ENCODE results near the gene NRCAM. TPM values are rescaled to one million over a fixed set of nuclear protein-coding genes. Genes with fewer than 3 reads are reported as not detected.
A peak's percentile ranks its signal among the peaks of the same experiment; 100 is the strongest.

Gene NRCAM
- total RNA-seq, 1 donor from 2014 or later: 0.26 TPM

DNA sequence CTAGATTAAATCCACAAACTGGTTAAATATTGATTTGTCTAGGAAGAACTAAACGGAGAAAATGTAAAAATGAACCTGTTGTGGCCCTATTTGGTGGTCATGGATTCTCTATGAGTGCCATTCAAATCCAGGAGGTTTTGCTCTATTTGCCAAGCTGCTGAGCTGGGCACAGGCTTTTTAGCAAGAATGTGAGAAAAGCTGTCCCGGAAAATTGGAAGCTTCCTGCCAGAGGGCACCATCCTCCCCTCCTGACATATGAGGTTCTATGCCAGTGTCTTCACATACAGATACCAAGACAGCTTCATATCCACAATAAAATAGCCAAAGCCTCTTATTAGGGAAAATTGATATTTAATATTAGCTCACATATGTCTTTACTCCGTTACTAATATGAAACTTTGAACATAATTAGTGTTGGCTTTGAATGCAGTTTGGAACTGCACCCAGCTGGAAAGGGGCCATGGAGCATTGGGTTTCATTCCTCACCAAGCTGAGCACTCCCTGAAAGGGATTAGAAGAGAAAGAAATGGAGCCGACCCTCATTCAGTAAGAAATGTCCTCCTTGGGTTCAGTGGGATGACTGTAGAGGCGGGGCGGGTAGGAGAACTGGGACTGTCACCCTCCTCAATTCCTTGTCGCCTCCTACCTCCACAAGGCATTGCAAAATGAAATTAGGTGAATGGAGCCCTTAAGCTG, 47.8 kb downstream of the NRCAM start:
- DNase-seq (ENCODE audit: low read depth): no peak
- FAIRE-seq: no peak
- H3K4me3 ChIP-seq (ENCODE audit: low read depth, low read length): no peak overlapping the region
- H3K27me3 ChIP-seq (ENCODE audit: control insufficient read depth, insufficient read depth, low read length): no peaks in the 10 kb centered on the region
- TF ChIP-seq, protein P1, sequence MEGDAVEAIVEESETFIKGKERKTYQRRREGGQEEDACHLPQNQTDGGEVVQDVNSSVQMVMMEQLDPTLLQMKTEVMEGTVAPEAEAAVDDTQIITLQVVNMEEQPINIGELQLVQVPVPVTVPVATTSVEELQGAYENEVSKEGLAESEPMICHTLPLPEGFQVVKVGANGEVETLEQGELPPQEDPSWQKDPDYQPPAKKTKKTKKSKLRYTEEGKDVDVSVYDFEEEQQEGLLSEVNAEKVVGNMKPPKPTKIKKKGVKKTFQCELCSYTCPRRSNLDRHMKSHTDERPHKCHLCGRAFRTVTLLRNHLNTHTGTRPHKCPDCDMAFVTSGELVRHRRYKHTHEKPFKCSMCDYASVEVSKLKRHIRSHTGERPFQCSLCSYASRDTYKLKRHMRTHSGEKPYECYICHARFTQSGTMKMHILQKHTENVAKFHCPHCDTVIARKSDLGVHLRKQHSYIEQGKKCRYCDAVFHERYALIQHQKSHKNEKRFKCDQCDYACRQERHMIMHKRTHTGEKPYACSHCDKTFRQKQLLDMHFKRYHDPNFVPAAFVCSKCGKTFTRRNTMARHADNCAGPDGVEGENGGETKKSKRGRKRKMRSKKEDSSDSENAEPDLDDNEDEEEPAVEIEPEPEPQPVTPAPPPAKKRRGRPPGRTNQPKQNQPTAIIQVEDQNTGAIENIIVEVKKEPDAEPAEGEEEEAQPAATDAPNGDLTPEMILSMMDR (IDR thresholded peaks at IDR 0.05; ENCODE audit: insufficient read depth, low read length, severe bottlenecking): no peak
- no peaks in the 10 kb centered on the region for H3K36me3 ChIP-seq (ENCODE audit: control insufficient read depth, insufficient read depth, low read length)

DNA sequence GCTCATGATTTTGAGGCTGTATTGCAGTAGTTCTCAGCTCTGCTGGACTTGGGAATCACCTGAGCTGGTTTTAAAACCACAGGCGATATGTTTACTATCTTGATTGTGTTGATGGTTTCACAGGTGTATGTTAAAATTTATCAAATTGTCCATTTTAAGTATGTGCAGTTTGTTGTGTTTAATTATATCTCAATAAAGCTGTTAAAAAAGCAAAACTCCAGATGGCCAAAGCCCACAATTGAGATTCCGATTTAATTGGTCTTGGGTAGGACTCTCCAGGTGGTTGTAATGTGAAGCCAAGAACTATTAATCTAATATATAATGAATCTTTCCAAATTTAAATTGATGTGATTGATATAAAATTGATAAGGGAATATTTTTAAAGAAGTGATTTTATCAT, 48.6 kb downstream of the NRCAM start:
- Histone ChIP-seq H3K36me3 (ENCODE audit: control insufficient read depth, insufficient read depth, low read length) (no peaks in the 10 kb centered on the region), H3K27me3 (ENCODE audit: control insufficient read depth, insufficient read depth, low read length) (no peaks in the 10 kb centered on the region), H3K4me3 (ENCODE audit: low read depth, low read length) (no peak overlapping the region)
- no peak for DNase-seq (ENCODE audit: low read depth)
- TF ChIP-seq, protein P1 (IDR thresholded peaks at IDR 0.05; ENCODE audit: insufficient read depth, low read length, severe bottlenecking): no peak
- FAIRE-seq: no peak

DNA sequence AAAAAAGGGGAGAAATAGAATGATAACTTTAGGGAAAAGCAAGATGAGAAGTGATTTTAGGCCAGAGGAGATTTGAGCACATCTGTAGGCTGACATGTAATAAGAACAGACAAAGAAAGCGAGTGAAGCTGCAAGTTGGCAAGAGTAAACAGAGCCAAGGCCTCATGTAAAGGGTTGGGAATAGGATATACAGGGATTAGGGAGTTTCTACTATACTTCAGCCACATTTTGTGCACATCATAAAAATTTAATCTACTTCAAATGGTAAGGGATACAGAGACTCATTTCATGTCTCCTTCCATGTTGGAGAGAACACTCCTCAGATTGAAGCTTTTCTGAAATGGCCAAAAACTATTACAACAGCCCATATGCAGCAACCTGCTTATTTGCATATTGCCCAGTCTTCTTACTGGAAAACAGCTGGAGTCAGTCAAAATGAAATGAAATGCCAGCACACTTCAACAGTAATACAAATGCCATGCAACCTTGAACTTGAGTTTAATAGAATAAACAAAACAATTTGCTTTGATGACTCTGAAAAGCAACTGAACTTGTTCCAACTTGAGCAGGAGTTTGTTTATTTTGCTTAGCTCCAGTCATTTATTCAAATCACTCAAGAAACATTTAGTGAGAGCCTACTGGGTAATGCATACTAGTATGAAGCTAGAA, 49.9 kb downstream of the NRCAM start:
- FAIRE-seq (no peak), DNase-seq (ENCODE audit: low read depth) (peak; percentile 91)
- TF ChIP-seq, protein P1 (IDR thresholded peaks at IDR 0.05; ENCODE audit: insufficient read depth, low read length, severe bottlenecking): no peak
- H3K4me3 ChIP-seq (ENCODE audit: low read depth, low read length): no peak overlapping the region
- no peaks in the 10 kb centered on the region for H3K36me3 ChIP-seq (ENCODE audit: control insufficient read depth, insufficient read depth, low read length)
- H3K27me3 ChIP-seq (ENCODE audit: control insufficient read depth, insufficient read depth, low read length): no peaks in the 10 kb centered on the region

DNA sequence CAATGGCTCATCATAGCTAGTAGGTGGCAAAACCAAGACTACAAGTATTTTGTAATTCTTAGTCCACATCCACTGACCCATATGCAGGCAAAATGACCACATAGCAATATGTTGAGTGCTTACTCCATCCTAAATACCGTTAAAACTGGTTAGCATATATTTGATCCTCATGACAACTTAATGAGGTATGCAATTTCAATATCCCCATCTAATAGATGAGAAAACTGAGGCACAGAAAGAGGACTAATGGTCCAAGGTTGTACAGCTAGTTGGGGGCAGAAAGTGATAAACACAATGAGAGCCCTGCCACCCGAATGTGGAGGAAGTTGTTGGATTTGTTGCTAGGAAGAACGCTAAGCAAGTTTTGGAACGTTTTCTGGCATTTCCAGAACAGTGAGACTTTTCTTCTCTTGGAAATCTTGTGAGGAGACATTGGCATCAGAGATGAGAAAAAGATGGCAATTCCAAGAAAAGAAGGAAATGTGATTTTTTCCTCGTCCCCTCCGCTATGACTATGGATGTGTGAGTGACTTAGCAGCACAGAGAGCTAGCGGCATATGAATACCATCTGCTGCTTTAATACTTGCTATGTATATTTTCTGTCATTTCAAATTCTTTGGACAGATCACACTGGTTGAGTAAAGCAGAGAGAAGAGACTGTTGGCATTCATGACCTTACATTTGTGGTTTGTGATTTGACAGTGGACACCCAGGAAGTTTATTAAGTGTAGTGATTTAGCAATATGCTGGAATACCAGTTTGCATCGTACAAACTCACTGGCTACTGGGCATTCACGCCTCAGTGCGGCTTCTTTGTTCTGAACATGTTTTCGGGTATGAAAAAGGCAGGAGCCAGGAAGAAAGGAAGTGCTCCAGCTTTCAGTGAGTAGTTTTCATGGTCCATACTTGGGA, 51.5 kb downstream of the NRCAM start:
- DNase-seq (ENCODE audit: low read depth) (no peak), FAIRE-seq (no peak)
- Histone ChIP-seq H3K4me3 (ENCODE audit: low read depth, low read length) (no peak overlapping the region), H3K36me3 (ENCODE audit: control insufficient read depth, insufficient read depth, low read length) (no peaks in the 10 kb centered on the region), H3K27me3 (ENCODE audit: control insufficient read depth, insufficient read depth, low read length) (no peaks in the 10 kb centered on the region)
- TF ChIP-seq, protein P1 (IDR thresholded peaks at IDR 0.05; ENCODE audit: insufficient read depth, low read length, severe bottlenecking): no peak

DNA sequence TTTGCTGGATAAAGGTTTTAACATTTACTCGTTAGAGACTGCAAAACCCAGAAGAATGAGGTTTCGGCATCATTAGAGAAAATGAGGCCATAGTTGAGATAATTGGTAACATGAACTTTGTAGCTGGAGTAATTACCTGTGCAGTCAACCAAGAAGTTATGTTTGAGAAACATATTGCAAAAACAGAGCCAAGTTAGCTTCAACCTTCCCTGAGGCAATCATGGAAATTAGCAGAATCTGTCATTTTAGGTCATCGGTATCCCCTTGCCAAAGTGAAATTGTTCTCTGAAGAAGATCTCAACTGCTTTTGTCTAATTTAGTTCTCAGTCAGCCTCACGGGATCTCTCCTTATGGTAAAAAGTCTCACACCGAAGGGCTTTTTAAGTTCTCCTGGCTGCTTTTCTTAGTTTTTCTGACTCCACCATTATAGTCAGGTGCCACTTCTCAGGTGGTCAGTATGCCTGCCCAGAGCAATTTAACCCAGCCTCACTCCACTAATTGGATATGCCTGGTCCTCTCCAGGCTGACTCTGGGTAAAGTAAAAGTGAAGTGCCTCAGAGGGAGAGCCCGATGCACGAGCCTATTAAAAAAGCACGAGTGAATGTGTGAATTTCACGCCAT, 52.5 kb downstream of the NRCAM start:
- TF ChIP-seq, protein P1 (IDR thresholded peaks at IDR 0.05; ENCODE audit: insufficient read depth, low read length, severe bottlenecking): no peak
- FAIRE-seq: no peak
- DNase-seq (ENCODE audit: low read depth): no peak
- H3K36me3 ChIP-seq (ENCODE audit: control insufficient read depth, insufficient read depth, low read length): no peaks in the 10 kb centered on the region
- H3K4me3 ChIP-seq (ENCODE audit: low read depth, low read length): no peak overlapping the region
- no peaks in the 10 kb centered on the region for H3K27me3 ChIP-seq (ENCODE audit: control insufficient read depth, insufficient read depth, low read length)
